ENCODE measurements around the gene TBCA.
"Not testable (repeated sequence)": the region's sequence is repeated elsewhere in the genome, so short reads cannot be mapped to it uniquely, and the experiment has no call there.

TBCA gene

GRCh38 chr5:77771452-77771851 is 4.7 kb downstream of the TBCA start:
- DNase-seq, result no peak

DNA sequence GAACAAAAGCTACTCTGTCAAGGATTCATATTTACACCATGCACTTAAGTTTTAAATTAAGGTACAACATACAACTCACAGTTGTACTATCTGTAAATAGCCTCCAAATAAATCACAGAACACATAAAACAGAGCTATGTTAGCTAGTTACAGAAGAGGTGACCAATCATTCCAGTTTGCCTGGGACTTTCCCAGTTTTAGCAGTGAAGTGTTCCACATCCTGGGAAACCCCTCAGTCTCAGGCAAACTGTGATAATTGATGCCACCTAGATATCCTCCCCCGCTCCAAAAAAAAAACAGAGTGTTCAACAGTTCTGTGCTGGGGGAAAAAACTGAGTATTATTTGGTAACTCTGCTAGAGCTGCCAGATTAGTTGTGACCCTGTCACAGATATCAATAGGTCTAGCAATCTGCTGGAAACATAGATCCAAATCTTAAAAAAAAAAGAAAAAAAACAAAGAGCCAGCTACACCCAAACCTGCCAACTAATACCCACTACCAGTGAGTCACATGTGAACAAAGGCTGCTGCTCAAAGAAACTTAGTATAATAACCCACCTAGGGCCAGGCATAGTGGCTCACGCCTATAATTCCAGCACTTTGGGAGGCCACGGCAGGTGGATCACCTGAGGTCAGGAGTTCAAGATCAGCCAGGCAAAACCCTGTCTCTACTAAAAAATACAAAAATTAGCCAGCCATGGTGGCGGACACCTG is 5.7 kb downstream of the TBCA start:
- DNase-seq, result no peak

- DNase-seq, result no peak
Measured at GRCh38 chr5:77768978-77769377, 7.2 kb downstream of the TBCA start.

DNA sequence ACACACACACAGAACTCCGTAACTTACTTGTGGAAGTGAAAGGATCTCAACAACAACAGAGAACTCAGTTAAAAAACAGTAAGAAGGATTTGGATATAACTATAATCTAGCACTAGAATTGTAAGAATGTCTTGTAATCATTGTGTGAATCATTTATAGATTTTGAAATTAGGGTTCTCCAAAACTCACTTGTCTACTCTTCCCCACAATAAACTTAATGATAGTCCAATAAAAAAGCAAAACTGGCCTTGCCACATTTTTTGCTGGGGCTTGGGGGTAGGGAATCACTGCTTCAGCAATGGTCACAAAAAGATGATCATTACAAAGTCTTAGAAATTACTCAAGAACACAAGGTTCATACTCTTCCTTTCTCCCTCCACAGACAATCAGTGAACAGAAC is 8.8 kb downstream of the TBCA start:
- no peak for DNase-seq

GRCh38 chr5:77761606-77762005 is 14.5 kb downstream of the TBCA start:
- no peak for DNase-seq

- DNase-seq, result no peak
Measured at GRCh38 chr5:77758141-77758938, 17.8 kb downstream of the TBCA start.

DNA sequence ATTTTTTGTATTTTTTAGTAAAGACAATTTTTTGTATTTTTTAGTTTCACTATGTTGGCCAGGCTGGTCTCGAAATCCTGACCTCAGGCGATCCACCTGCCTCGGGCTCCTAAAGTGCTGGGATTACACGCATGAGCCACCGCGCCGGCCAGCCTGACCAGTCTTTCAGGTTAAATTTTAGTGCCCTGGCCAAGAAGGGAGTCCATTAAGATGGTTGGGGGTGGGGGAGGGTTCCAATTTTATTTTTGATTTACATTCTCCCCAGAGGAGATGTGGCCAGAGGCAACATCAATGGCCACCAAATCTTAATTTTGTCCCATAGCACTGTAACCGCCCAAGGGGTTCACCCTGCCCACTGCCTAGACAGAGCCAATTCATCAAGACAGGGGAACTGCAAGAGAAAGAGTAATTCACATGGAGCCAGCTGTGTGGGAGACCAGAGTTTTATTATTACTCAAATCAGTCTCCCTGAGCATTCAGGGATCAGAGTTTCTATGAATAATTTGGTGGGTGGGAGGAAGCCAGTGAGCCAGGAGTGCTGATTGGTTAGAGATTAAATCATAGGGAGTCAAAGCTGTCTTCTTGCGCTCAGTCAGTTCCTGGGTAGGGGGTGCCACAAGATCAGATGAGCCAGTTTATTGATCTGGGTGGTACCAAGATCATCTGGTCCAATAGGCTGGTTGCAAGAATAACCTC is 24.7 kb downstream of the TBCA start:
- no peak for DNase-seq

DNA sequence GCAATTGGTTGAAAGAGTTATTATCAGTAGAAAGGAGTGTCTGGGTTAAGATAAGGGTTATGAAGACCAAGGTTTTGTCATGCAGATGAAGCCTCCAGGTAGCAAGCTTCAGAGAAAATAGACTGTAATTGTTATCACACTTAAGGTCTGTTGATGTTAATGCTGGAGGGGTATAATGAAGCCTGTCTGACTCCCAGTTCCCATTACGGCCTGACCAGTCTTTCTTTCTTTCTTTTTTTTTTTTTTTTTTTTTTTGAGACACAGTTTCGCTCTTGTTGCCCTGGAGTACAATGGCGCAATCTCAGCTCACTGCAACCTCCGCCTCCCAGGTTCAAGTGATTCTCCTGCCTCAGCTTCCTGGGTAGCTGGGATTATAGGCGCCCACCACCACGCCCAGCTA is 25.2 kb downstream of the TBCA start:
- DNase-seq, result not testable (repeated sequence)

DNA sequence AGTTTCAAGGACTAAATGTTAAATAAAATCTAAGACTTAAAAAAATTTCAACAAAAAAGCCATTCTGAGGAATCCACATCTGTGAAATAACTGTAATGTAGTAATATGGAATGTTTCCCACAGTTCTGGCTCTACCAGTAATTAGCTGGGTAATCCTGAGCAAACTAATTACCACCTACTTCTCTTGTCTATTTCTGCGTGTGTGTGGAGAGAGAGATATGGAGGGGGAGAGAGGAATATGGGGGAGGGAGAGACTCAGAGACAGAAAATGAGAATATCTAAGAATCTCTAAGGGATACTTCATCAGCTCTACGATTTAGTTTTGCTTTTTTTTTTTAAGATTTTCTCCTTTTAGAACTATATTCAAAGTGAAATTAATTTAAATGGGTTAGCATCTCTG is 28.0 kb downstream of the TBCA start:
- no peak for DNase-seq

DNA sequence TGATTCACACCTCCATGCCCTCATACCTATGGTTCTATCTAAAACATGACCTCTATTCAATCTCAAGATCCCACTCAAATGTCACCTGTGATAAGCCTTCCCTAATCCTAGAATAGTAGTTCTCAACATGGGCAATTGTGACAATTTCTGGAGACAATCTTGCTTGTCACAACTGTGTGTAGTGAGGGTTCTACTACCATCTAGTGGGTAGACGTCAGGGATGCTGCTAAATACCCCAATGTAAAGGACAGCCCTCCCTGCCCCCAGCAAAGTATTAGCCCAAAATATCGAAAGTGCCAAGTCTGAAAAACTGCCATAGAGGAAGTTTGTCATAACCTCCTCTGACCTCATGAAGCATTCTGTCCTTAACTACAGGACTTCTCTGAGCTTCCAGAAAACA is 32.0 kb downstream of the TBCA start:
- no peak for DNase-seq

DNA sequence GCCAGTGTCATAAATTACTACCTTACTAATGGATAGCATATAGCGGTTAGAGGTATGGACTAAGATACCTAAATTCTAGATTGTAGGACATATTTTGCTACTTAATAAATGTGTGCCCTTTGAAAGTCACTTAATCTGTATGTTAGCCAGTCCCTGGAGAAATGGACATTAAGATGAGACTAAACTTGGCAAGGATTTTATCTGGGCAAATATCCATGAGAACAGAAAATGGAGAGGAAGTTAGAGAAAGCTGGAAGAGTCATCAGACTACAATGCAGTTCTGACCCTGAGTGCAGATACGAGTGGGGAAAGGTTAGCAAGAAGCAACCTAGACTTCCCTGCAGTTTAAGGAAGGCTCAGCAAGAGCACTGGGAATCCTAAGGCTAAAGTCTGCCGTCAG is 33.0 kb downstream of the TBCA start:
- DNase-seq, result no peak

- no peak for DNase-seq
Measured at GRCh38 chr5:77741608-77742007, 34.5 kb downstream of the TBCA start.

DNA sequence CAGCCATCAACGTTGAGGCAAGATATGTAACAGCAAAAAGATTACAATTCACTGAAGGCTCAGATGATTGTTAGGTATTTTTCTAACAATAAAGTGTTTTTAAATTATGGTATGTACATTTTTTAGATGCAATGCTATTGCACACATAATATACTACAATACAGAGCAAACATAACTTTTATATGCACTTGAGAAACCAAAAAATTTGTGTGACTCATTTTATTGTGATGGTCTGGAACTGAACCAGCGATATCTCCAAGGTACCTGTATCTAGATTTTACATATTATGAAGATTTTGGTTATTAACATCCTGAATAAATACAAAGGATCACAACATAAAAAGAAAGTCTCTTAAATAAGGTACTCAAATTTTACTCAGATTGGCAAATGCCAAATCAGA is 41.3 kb downstream of the TBCA start:
- DNase-seq, result no peak

- DNase-seq, result no peak
Measured at GRCh38 chr5:77733130-77733529, 43.0 kb downstream of the TBCA start.

- DNase-seq, result no peak
Measured at GRCh38 chr5:77727190-77727589, 48.9 kb downstream of the TBCA start.

DNA sequence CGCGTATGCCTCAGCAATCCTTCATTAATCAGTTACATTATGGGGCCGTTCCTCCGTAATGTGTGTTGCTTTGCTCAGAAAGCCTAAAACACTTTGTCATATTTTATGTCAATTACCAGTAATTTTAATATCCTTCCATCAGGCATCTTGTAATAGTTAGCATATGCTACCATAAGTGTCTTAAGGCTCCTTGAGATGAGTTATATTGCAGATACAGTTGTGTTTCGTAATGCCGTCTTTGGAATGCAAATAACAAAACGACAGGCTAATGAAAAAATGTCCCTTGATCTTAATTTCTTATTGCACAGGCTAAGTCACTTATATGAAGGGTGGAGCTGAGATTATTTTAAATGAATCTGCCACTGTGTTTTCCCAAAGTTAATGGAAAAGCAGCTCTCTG is 50.5 kb downstream of the TBCA start:
- DNase-seq, result no peak

DNA sequence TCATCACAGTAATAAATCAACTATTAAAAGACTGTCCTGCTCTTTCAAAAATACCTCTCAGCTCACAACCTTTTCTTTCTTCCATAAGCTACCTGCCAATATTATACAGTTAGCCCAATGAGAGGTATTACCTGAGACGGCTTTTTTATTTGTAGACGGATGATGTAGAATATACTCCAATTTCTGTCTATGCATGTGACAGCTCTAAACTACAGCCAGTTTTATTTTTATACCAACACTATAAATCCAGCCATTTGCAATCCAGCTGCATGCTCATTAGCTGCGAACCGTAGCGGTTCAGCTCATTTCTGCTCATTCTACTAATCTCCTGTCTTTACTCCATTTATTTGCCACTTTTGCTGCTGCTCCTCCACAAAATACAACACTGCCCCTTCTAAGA is 51.2 kb downstream of the TBCA start:
- DNase-seq, result no peak

DNA sequence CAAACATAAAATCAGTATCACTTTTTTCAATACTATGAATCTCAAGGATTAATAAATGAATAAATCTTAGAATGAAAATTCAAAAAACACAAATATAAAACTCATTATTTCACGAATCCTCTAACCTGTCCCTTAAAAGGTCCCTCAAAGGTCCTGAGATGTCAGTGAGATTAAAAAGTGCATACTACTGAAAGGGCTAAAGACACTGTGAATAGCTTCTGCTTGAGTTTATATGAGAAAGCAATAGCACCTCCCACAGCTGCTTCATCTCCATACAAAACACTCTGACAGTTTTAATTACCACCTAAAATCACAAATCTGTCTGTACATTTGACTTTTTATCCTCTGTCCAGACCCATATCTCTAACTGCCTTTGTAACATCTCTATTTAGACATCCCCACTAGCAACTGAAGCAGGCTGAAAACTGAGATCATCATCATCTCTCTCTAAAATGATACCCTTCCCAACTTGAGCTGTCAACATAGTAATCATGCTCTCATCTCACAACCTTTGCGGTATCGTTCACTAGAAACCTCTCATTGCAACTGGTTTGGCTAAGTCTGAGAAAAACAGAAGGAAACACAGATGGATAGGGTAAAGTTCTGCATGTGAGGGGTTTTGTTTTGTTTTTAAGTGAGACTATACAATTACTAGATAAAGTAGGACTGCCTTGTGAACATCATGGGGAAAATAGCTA is 56.3 kb downstream of the TBCA start:
- DNase-seq, result no peak

DNA sequence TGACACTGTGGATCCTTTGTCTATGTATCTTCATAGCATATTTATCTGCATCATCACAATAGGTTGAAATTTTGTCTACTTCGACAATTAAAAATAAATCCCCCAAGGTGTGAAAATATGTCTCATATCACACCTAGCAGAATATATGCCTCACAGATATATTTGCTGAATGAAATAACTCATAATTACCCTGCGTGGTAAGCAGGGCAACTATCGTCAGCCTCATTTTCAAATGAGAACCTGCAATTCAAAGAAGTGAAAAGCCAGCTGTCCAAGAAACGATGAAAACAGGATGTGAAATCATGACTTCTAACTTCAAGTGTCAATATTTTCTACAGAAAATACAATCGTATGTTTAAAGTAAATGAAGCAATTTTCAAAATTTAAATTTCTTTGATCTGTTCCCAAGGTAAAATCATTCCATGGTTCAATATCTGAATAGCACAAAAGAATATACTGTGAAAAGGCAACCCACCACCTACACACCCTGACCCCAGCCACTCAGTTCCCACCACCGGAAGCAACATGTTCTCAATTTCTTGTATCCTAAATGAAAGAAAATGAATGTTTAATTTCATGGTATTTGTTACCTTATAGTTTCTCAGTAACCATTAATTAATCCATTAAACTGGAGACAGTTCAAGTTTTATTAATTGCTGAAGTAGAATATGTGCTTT is 57.1 kb downstream of the TBCA start:
- no peak for DNase-seq

DNA sequence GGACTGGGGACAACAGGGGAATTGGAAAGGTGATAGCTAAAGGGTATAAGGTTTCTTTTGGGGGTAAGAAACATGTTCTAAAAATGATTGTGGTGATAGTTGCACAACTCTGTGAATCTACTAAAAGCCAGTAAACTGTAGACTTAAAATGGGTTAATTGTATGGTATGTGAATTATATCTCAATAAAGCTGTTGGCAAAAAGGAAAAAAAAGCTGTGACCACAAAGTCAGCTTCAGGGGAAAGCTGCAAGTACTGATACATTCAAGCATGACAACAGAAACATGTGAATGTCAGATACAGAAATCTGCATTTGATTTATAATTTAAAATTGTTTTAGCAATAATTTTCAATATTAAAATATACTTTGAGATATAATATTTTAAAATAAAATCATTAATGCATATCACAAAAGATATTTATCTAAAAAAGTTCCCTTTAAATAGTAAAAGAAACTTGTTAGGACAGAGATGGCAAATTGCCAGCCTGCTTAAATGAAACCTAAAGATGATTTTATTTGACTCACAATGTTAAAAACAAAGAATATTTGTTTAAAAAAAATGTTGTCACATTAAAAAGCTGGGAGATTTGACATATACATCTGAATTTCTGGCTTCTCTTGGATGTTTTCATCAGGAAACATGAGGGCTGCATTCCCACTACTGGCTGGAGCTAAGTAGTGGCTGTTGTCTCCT is 66.0 kb downstream of the TBCA start:
- DNase-seq, result no peak

- DNase-seq, result no peak
Measured at GRCh38 chr5:77709340-77709739, 66.8 kb downstream of the TBCA start.

DNA sequence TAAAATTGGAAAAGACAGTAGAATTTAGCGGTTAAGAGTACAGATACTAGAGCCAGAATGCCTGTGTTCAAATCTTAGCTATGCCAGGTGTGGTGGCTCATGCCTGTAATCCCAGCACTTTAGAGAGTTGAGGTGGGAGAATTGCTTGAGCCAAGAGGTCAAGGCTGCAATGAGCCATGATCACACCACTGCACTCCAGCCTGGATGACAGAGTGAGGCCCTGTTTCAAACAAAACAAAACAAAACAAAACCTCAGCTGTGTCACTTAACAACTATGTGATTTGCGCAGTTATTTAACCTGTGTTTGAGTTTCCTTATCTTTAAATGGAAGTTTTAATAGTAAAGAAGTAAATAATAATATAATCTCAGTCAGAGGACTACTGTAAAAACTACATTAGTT is 68.3 kb downstream of the TBCA start:
- DNase-seq, result no peak

All from NCI-H1105 (cell line).